Stimulated activated CD8-positive, alpha-beta memory T cell treated with anti-CD3 and anti-CD28 coated beads, Interleukin-15, amount 100 ng/mL, for 4 hours (primary cell): ENCODE measurements around the gene TPBGL.
A peak's percentile ranks its signal among the peaks of the same experiment; 100 is the strongest.
"Not testable (repeated sequence)": the region's sequence is repeated elsewhere in the genome, so short reads cannot be mapped to it uniquely, and the experiment has no call there.

Experiments
- DNase-seq, 2 donors: peaks; one replicate each; pipeline ENCODE4 v3.0.0-alpha.2; 2020; ENCODE audit warnings: low read depth in 2 of 2

Gene TPBGL

GRCh38 chr11:75272821-75273301 is 32.3 kb downstream of the TPBGL start:
- DNase-seq = no peak

- no peak for DNase-seq
Measured at GRCh38 chr11:75273411-75274391, 33.1 kb downstream of the TPBGL start.

DNA sequence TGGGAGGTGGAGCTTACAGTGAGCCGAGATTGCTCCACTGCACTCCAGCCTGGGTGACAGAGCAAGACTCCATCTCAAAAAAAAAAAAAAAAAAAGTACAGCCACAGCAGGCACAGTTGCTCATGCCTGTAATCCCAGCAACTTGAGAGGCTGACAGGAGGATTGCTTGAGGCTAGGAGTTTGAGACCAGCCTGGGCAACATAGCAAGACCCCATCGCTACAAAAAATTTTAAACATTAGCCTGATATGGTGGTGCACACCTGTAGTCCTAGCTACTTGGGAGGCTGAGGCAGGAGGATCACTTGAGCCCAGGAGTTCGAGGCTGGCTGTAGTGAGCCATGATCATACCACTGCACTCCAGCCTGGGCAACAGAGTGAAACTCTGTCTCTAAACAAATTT is 34.1 kb downstream of the TPBGL start:
- DNase-seq = not testable (repeated sequence)

DNA sequence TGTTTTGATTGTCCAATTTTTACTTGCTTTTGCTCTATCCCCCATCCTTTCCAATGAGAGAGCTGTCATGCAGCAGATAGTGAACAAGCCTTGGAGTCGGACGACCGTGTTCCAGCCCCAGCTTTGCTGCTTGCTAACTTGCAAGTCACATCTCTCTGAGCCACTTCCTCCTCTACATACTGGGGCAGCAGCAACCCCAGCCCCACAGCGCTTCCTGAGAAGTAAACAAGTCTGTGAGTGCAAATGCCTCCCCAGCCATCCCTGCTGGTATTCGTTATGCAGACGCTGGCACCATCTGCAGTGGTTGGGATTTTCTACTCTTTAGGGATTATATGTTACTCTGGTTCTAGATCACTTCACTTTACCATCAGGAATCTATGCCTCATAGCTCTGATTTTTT is 35.0 kb downstream of the TPBGL start:
- DNase-seq = peak; percentile 37 to 45

GRCh38 chr11:75276186-75276585 is 35.6 kb downstream of the TPBGL start:
- no peak for DNase-seq

DNA sequence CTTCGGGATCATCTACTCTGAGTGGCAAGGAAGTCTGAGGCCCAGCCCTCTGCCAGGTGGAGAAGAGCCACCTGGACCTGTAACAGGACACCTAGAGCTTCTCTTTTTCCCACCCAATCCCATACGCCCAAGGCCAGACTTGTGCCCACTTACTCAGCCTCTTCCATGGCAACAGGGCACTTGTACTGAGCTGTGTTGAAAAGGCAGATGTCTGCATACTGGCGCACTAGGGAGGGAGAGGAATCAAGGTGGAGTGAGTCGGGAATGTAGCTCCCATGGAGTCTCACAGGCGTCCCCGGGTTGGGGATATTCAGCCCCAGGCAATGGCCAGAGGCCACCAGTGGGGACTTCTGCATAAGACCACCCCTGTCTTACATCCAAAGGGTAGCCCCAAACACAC is 36.1 kb downstream of the TPBGL start:
- no peak for DNase-seq

DNA sequence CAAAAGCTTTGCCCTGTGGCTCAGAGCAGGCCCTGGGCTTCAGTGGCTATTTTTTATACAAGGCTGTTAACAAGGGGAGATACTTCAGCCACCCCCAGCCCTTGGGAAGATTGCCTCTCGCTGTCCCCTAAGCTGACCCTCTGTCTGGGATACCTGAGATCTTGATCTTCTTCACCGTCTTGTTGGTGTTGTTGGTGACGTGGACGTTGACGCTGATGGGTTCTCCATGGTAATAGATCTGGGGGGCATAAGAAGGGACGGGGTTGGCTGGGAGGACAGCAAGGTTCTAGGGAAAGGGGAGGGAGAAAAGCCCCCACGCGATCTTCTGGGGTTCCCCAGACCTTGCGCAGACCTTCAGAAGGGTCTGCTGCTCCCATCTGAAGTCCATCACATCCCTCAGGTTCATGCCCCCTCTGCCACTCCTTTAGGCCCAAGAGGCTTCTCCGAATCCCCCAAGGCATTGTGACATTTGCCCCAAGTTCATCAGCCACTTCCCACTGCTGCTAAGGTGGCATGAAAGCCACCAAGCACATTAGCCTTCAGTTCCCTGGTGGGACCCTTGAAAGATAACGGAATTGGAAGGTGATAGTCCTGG is 36.7 kb downstream of the TPBGL start:
- no peak for DNase-seq

DNA sequence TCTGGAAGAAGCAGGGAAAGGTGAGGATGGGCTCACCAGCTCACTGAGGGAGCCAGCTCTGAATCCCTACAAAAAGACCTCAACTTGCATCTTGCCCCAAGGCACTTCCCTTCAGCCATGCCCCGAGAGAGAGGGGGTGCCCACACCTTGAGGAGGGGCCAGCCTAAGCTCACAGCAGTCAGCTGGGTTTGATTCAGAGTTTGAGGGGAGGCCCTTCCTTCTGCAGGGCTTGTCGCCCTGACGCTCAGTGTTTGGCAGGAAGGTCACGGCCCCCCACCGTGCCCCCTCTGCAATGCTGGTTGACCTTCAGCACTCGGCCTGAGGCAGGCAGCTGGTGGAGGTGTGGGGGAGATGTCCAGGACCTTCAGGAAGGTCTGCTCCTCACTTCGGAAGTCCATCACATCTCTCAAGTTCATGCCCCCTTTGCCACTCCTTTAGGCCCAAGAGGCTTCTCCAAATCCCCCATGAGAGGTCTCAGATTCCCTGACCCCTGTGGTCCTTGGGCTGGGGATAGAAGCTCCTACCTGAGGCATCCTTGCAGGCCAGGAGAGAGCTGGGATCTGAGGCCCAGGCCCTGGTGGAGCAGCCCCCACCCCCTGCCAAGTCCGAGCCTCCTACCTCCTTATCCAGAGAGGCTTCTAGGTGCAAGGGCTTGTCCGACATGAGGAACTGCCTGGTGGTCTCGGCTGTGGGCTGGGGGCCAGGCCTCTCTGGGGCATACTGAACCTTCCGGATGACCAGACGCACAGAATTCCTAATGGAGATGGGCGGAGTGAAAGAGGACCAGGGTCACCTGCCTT is 37.6 kb downstream of the TPBGL start:
- DNase-seq = no peak

DNA sequence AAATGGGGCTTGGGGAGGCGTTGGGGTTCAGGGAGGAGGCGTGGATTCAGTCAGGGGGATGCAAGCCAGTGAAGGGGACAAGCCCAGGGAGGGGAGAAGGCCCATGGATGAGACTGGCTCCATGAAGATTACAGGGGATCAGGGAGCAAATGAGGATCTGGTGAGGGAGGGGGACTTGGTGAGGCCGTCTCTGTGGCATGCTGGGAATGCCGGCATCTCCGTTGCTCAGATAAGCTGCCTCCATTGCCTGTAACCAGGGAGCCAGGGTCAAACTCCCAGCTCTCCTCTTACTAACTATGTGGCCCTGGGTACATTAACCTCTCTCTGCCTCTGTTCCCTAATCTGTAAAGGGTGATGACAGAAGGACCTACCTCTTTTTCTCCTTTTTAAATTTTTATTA is 38.7 kb downstream of the TPBGL start:
- no peak for DNase-seq

DNA sequence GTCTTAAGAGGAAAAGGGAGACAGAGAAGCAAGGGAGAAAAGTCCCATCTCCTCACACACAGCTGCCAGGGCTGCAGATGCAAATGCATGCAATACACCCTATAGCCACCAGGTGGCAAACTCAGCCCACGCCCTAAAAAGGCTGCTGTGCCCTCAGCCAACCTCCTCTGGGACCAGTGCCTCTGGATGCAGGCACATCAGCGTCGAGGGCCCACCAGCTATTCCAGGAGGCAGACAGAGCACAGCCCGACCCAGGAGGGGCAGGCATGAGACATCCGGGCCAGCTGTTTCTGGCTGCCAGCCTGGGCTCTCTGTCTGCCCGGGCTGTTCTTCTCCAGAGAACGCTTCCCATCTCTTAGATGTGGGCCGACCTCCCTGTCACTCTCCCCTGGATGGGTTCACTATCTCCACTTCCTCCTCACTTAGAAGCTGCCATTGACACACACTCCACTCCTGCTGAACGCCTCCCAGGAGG is 39.7 kb downstream of the TPBGL start:
- DNase-seq = peak; percentile 32 to 48

DNA sequence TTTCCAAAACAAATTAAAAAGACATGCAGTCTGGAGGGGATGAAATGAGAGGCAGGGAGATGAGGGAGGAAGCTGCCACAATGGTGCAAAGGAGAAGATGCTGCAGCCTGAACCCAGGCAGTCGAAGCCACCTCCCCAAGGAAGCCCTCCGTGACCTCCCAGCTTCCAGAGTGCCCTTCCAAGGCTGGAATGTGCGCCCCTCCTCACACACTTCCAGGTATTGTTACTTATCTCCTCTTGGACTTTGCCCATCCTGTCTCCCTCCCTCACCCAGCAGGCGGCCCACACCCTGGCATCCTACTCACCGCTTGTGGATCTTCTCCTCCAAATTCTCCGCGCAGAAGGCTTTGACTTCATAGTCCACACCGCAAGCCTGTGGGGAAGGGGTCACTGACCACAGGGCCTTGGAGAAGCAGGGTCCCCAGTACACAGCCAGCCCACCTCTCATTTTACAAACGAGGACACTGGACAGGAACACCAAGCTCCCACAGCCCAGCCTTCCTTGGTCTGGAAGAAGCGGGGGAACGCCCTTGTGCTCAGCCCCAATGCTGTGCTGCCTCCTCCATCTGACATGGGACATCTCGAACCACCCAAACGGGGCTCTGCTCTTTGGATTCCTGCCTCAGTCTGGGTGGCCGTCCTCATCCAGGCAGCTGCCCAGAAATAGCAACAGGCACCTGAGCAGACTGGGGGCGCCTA is 40.3 kb downstream of the TPBGL start:
- DNase-seq = no peak

GRCh38 chr11:75281469-75282095 is 41.0 kb downstream of the TPBGL start:
- no peak for DNase-seq

GRCh38 chr11:75283391-75283931 is 42.9 kb downstream of the TPBGL start:
- no peak for DNase-seq

DNA sequence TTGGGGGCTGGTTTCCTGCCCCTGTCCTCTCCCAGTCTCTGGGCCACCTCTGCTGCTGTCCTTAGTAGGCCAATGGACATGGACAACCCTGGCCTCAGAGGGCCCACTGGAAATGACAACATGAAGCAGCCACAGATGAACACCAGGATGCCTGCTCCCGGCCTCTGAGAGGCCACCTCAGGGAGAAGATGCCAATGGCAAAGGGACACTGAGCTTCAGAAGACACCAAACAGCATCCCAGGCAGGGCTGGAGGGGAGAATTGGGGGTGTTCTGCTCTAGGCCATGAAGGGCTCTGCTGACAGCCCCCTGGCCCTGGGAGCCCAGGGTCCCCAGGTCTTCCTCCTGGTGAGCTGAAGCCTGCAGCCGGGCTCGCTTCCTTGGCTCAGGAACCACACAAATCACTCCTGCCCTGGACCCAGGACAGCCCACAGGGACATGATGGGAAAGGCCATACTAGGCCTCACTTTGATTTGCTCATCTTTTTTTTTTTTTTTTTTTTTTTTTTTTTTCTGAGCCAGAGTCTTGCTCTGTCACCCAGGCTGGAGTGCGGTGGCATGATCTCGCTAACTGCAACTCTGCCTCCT is 45.3 kb downstream of the TPBGL start:
- DNase-seq = no peak

GRCh38 chr11:75286826-75287465 is 46.4 kb downstream of the TPBGL start:
- no peak for DNase-seq

- DNase-seq = no peak
Measured at GRCh38 chr11:75287579-75287978, 47.0 kb downstream of the TPBGL start.

GRCh38 chr11:75289511-75289760 is 48.9 kb downstream of the TPBGL start:
- DNase-seq = no peak

DNA sequence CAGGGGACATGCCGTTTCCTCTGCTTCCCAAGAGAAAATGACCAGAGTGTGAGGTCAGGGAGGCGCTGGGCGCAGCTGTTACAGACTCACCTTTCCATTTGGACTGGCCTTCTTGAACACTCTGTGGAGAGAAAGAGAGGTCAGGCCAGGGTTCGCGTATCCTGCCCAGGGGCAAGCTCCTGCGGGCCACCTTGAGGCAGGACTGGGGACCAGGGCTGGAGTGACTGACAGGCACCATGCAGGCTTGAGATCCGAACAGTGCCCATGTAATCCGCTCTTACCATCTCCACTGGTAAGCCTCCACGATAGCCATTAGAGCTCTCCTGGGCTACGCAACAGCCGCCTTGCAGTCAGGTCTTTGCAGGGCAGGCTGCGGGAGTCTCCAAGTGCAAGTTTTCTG is 49.3 kb downstream of the TPBGL start:
- DNase-seq = no peak

GRCh38 chr11:75291741-75292140 is 51.2 kb downstream of the TPBGL start:
- DNase-seq = no peak

GRCh38 chr11:75292943-75293342 is 52.4 kb downstream of the TPBGL start:
- DNase-seq = no peak
